GM12878 (cell line): ENCODE data around the gene ARF3. TPM values are rescaled to one million over a fixed set of nuclear protein-coding genes. Genes with fewer than 3 reads are reported as not detected.

Experiments
- ATAC-seq: fragments of 200-7000 bp; cut with Tn5 transposase; 3 replicates; pipeline ENCODE4 v1.9.1; 2020; ENCODE audit warnings: mild to moderate bottlenecking, moderate library complexity
- BruUV-seq: library from RNA; stranded (reverse); fragments of 400-500 nt; replicated peaks from 2 replicates; lab custom pipeline; 2021; lab: Mats Ljungman, UMichigan
- CTCF ChIA-PET: fragments of 300-600 bp; sonication (Branson Sonifier 250); formaldehyde crosslinking; extraction: SDS; loops from one replicate; lab custom pipeline; 2021; ENCODE audit warnings: inconsistent platforms; lab: Yijun Ruan, JAX
- POLR2A ChIA-PET: fragments of 350-600 bp; formaldehyde crosslinking; extraction: SDS; loops from one replicate; lab custom pipeline; 2021; ENCODE audit warnings: inconsistent platforms; lab: Charles Lee
- RAD21 ChIA-PET: fragments of 300-600 bp; sonication (Branson Sonifier 250); formaldehyde crosslinking; loops from one replicate; lab custom pipeline; 2023; ENCODE audit warnings: antibody characterized with exemption; ENCODE audit not compliant: unreplicated experiment; lab: Charles Lee
- SMC1A ChIA-PET: fragments of 300-600 bp; sonication (Branson Sonifier 250); formaldehyde crosslinking; loops from one replicate; lab custom pipeline; 2023; ENCODE audit not compliant: unreplicated experiment, uncharacterized antibody; lab: Charles Lee
- DNase-seq: peaks from one replicate; pipeline ENCODE4 v3.0.0-alpha.2; 2011; ENCODE audit warnings: low read depth, low spot score
- FAIRE-seq: peaks from 3 replicates; lab custom pipeline; 2011; peaks lifted over from hg19 to GRCh38; lab: Jason Lieb, UNC
- H2AFZ ChIP-seq: 2 replicates; pipeline ENCODE4 v1.6.0; 2011; ENCODE audit warnings: low read depth, low read length, control low read depth; ENCODE audit not compliant: control insufficient read depth
- H3K27ac ChIP-seq: 2 replicates; pipeline ENCODE4 v1.5.1; 2011; ENCODE audit warnings: control low read depth; ENCODE audit not compliant: control insufficient read depth, insufficient read depth
- H3K27me3 ChIP-seq, 2 experiments: replicated peaks in 1 of 2; 2 replicates each; pipeline versions ENCODE4 v1.6.0 to v1.6.1; 2011; ENCODE audit warnings: low read length in 1 of 2; ENCODE audit not compliant: control insufficient read depth in 2 of 2, insufficient read depth in 2 of 2
- H3K36me3 ChIP-seq, 2 experiments: 2 replicates each; pipeline ENCODE4 v1.5.1; 2011; ENCODE audit warnings: low read length in 1 of 2; ENCODE audit not compliant: control insufficient read depth in 2 of 2, insufficient read depth in 2 of 2
- H3K4me1 ChIP-seq: 2 replicates; pipeline ENCODE4 v1.6.1; 2011; ENCODE audit warnings: mild to moderate bottlenecking, low read length, moderate library complexity, mixed read lengths; ENCODE audit not compliant: control insufficient read depth, insufficient read depth
- H3K4me2 ChIP-seq: 2 replicates; pipeline ENCODE4 v1.6.0; 2011; ENCODE audit warnings: control low read depth; ENCODE audit not compliant: control insufficient read depth, insufficient read depth
- H3K4me3 ChIP-seq: fragments of 200-600 bp; sonication (generic); 2 replicates; pipeline ENCODE4 v1.5.1; 2016
- H3K79me2 ChIP-seq: 2 replicates; pipeline ENCODE4 v1.6.0; 2011; ENCODE audit warnings: low read length; ENCODE audit not compliant: control insufficient read depth, insufficient read depth
- H3K9ac ChIP-seq: 2 replicates; pipeline ENCODE4 v1.8.0; 2011; ENCODE audit warnings: low read length, control low read depth, mixed read lengths; ENCODE audit not compliant: control insufficient read depth, insufficient read depth
- H3K9me3 ChIP-seq: replicated peaks from 3 replicates; pipeline ENCODE4 v1.5.1; 2011; ENCODE audit warnings: mild to moderate bottlenecking, low read length; ENCODE audit not compliant: control insufficient read depth, insufficient read depth
- H4K20me1 ChIP-seq: 2 replicates; pipeline ENCODE4 v1.6.0; 2011; ENCODE audit not compliant: control insufficient read depth, insufficient read depth
- BACH1 ChIP-seq: fragments of 450-650 bp; IDR thresholded peaks from 2 replicates; pipeline ENCODE4 v1.6.1; 2017; ENCODE audit warnings: mild to moderate bottlenecking, borderline replicate concordance
- BCL11A ChIP-seq: IDR thresholded peaks from 2 replicates; pipeline ENCODE4 v1.6.1; 2011; ENCODE audit warnings: low read depth, low read length
- CREM ChIP-seq: IDR thresholded peaks from 2 replicates; pipeline ENCODE4 v1.6.1; 2014; ENCODE audit warnings: antibody characterized with exemption, low read depth
- EED ChIP-seq: sonication (generic); IDR thresholded peaks from 2 replicates; pipeline ENCODE4 v1.6.1; 2016; ENCODE audit warnings: antibody characterized with exemption, low read depth
- MEF2B ChIP-seq: fragments of 450-650 bp; IDR thresholded peaks from 2 replicates; pipeline ENCODE4 v1.6.1; 2018; ENCODE audit warnings: mild to moderate bottlenecking, moderate library complexity; ENCODE audit not compliant: partially characterized antibody, poor library complexity, severe bottlenecking
- MXI1 ChIP-seq: fragments of 150-350 bp; IDR thresholded peaks from 2 replicates; pipeline ENCODE4 v1.6.1; 2011; ENCODE audit warnings: low read depth, mild to moderate bottlenecking, inconsistent platforms, low read length, improper control_type of control experiment
- NBN ChIP-seq: fragments of 450-650 bp; IDR thresholded peaks from 2 replicates; pipeline ENCODE4 v1.6.1; 2016
- NR2F1 ChIP-seq: fragments of 450-650 bp; conservative IDR thresholded peaks from 2 replicates; pipeline ENCODE4 v1.6.1; 2017; ENCODE audit warnings: mild to moderate bottlenecking
- RELB ChIP-seq: fragments of 450-650 bp; IDR thresholded peaks from 2 replicates; pipeline ENCODE4 v1.6.1; 2017; ENCODE audit warnings: low read depth, mild to moderate bottlenecking, moderate library complexity
- TAF1 ChIP-seq: IDR thresholded peaks from 2 replicates; pipeline ENCODE4 v1.6.1; 2011; ENCODE audit warnings: mild to moderate bottlenecking, low read depth, low read length, borderline replicate concordance
- YY1 ChIP-seq: IDR thresholded peaks from 2 replicates; pipeline ENCODE4 v1.6.1; 2011; ENCODE audit warnings: low read depth, mild to moderate bottlenecking, low read length
- WGBS: methylation state at CpG from one replicate; pipeline ENCODE4 v1.1.6; 2016; ENCODE audit warnings: low lambda C conversion rate; ENCODE audit not compliant: insufficient replicate concordance, insufficient coverage; ENCODE audit errors: missing lambda C conversion rate; 5-methylcytosine and 5-hydroxymethylcytosine counted together
- in situ Hi-C: fragments of 300-500 bp; cut with MboI; formaldehyde crosslinking; loops from 9 replicates; pipeline ENCODE4 v1.14.3; 2018; ENCODE audit warnings: mixed read lengths
- intact Hi-C: fragments of 100-400 bp; cut with micrococcal nuclease; formaldehyde crosslinking; loops from one replicate; pipeline ENCODE4 v1.14.2; 2022; ENCODE audit not compliant: unreplicated experiment
- polyA plus RNA-seq, 11 experiments: library from polyadenylated mRNA; depleted of rRNA in 4 of 11; unstranded in 6 of 11; stranded (reverse) in 5 of 11; fragments of >200 nt; fragmentation: Nextera tagmentation in 4 of 11; fragmentation: Illumina TruSeq in 1 of 11; extraction: Ambion mirVana in 4 of 11; extraction: Trizol in 1 of 11; gene quantifications; 1 replicate in 1 of 11; 2 replicates in 10 of 11; pipeline versions ENCODE4 v1.2.1 to v1.2.3, GENCODE V29; 2011 to 2016; ENCODE audit warnings: inconsistent platforms in 2 of 11, missing spikeins in 2 of 11, low read depth in 1 of 11
- total RNA-seq, 4 experiments: library from RNA; depleted of rRNA in 3 of 4; stranded (reverse); fragments of >200 nt in 3 of 4; fragmentation: Illumina TruSeq in 1 of 4; extraction: Trizol in 1 of 4; gene quantifications; 2 replicates each; pipeline versions ENCODE4 v1.2.1 to v1.2.3, GENCODE V29; 2013 to 2021
- TF ChIP-seq, protein P1 (sequence below): fragments of 450-650 bp; formaldehyde crosslinking; IDR thresholded peaks from 2 replicates; pipeline ENCODE4 v1.4.0; 2022; ENCODE audit warnings: mild to moderate bottlenecking, moderate library complexity
- TF ChIP-seq, protein P2 (sequence below): fragments of 150-350 bp; IDR thresholded peaks from 2 replicates; pipeline ENCODE4 v1.6.1; 2014; ENCODE audit warnings: mild to moderate bottlenecking, low read depth, low read length

Gene ARF3
- total and polyA plus RNA-seq, 10 of the 15 experiments (the other 5 are each of a cell fraction or from before 2014, with no cell fraction given) = 8.7 to 263 (median 74.4) TPM

GRCh38 chr12:48978291-48978740 is 21.0 kb upstream of the ARF3 start, which contains the start of gene WNT1 (continued):
- TF ChIP-seq, protein P1, sequence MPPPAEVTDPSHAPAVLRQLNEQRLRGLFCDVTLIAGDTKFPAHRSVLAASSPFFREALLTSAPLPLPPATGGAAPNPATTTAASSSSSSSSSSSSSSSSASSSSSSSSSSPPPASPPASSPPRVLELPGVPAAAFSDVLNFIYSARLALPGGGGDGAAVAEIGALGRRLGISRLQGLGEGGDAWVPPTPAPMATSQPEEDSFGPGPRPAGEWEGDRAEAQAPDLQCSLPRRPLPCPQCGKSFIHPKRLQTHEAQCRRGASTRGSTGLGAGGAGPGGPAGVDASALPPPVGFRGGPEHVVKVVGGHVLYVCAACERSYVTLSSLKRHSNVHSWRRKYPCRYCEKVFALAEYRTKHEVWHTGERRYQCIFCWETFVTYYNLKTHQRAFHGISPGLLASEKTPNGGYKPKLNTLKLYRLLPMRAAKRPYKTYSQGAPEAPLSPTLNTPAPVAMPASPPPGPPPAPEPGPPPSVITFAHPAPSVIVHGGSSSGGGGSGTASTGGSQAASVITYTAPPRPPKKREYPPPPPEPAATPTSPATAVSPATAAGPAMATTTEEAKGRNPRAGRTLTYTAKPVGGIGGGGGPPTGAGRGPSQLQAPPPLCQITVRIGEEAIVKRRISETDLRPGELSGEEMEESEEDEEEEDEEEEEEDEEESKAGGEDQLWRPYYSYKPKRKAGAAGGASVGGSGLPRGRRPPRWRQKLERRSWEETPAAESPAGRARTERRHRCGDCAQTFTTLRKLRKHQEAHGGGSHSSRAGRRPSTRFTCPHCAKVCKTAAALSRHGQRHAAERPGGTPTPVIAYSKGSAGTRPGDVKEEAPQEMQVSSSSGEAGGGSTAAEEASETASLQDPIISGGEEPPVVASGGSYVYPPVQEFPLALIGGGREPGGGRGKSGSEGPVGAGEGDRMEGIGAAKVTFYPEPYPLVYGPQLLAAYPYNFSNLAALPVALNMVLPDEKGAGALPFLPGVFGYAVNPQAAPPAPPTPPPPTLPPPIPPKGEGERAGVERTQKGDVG = no peak
- TF ChIP-seq YY1 (no peak), BACH1 (0 out of 2 replicates have a peak, but pooled peaks have one; percentile 7)
- TF ChIP-seq, all 136 proteins: peak for 4

DNA sequence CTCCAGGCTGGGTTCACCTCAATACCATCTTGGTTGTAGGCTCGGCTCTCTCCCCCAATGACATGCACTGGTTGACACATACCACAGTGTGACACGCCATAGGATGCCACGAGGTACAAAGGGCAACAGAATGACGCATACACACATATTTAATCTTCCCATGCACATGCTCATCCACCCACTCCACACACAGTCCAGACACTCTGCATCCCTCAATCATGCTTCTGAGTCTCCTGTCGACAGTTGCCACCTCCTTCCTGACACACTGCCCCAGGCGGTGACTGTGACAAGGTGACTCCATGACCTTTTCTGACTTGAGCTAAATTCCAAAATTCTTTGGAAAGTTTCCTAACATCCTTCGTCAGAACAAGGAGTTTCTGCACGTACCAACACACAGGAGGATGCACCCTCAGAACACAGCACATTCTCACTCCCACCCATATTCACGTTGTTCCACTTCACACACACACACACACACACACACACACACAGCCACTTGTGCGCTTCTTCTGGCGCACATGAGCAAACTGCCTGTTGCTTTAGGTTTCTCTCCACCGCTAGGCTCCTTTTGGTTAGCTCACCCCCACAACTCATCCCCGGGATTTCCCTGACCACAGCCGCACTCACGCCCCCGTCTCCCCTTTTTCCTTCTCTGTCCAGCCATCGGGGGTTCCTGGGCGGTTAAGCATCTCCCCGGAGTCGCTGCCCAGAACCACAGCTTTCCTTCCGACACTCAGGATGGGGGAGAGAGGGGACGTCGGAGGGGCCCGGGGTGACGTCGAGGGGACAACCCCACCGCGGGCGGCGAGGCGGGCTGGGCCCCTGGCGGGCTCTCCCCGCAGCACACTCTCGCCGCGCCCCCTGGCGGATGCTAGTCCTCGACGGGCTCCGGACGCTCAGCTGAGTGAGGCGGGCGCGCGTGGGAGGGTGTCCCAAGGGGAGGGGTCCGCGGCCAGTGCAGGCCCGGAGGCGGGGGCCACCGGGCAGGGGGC is 20.3 kb upstream of the ARF3 start:
- Histone ChIP-seq H2AFZ (peak overlapping the region; percentile 63), H3K27ac (no peak overlapping the region), H3K4me2 (peak overlapping the region; percentile 36), H3K79me2 (no peaks in the 10 kb centered on the region), H3K4me1 (peaks cover 35% of the 10 kb centered on the region), H3K9ac (no peak overlapping the region), H4K20me1 (no peaks in the 10 kb centered on the region; the same call in 1 of the 2 replicates), H3K36me3 (no peaks in the 10 kb centered on the region), H3K9me3 (no peaks in the 10 kb centered on the region), H3K27me3 (peaks cover 37 to 44% of the 10 kb centered on the region in 2 experiments), H3K4me3 (no peak overlapping the region; the same call in 1 of the 2 replicates)
- whole genome bisulfite sequencing = 4% methylated on average over 39 of the region's 50 CpGs
- SMC1A ChIA-PET = interaction anchor here (0.7 to 2.9 kb wide), 8 partner anchors 9 to 125 kb away, joined by 3 to 17 read pairs (median 8); partner anchors contain the start of genes ARF3, DDX23 and FKBP11
- RAD21 ChIA-PET = interaction anchor here (0.8 to 3.4 kb wide), 10 partner anchors 9 to 125 kb away, joined by 3 to 22 read pairs (median 6); partner anchors contain the start of genes ARF3 and DDX23
- in situ Hi-C loops = no loop called here
- ATAC-seq (peak; percentile 84), FAIRE-seq (peak; percentile 61), DNase-seq (no peak)
- intact Hi-C loops = loop anchor here (2.0 kb wide), 1 partner anchor 53 kb away; the partner anchor contains the start of gene FKBP11
- POLR2A ChIA-PET = interaction anchor here (0.6 to 1.8 kb wide), 10 partner anchors 9 to 154 kb away, joined by 3 to 12 read pairs (median 4); partner anchors contain the start of genes ARF3, DDX23, FKBP11 and TUBA1B
- BruUV-seq = no TSS peak
- CTCF ChIA-PET = interaction anchor here (0.6 to 9.5 kb wide), 25 partner anchors 9 to 127 kb away, joined by 3 to 106 read pairs (median 4); partner anchors contain the start of genes ARF3, DDX23, DHH and FKBP11
- TF ChIP-seq CREM (peak; percentile 77), NBN (peak; percentile 85), MEF2B (peak; percentile 51), NR2F1 (peak; percentile 37; the same call in 1 of the 2 replicates), EED (peak; percentile 97), BCL11A (no peak), MXI1 (no peak), TAF1 (no peak), RELB (peak; percentile 78)
- TF ChIP-seq, protein P2, sequence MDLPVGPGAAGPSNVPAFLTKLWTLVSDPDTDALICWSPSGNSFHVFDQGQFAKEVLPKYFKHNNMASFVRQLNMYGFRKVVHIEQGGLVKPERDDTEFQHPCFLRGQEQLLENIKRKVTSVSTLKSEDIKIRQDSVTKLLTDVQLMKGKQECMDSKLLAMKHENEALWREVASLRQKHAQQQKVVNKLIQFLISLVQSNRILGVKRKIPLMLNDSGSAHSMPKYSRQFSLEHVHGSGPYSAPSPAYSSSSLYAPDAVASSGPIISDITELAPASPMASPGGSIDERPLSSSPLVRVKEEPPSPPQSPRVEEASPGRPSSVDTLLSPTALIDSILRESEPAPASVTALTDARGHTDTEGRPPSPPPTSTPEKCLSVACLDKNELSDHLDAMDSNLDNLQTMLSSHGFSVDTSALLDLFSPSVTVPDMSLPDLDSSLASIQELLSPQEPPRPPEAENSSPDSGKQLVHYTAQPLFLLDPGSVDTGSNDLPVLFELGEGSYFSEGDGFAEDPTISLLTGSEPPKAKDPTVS = no peak
